Mucosa of rectum (tissue), 2 donors: ENCODE results near the gene SLC25A53.
"Not testable (repeated sequence)": the region's sequence is repeated elsewhere in the genome, so short reads cannot be mapped to it uniquely, and the experiment has no call there.

Source experiments
- H3K27ac ChIP-seq, 2 donors: one replicate each; pipeline ENCODE4 v1.7.0; 2013; ENCODE audit warnings: inconsistent platforms in 2 of 2, low read depth in 2 of 2, low read length in 2 of 2
- H3K27me3 ChIP-seq, 2 donors: one replicate each; pipeline ENCODE4 v1.7.0; 2013; ENCODE audit warnings: low read length in 2 of 2; ENCODE audit not compliant: control insufficient read depth in 2 of 2, insufficient read depth in 2 of 2
- H3K36me3 ChIP-seq, 2 donors: one replicate each; pipeline ENCODE4 v1.7.0; 2013; ENCODE audit warnings: low read length in 2 of 2; ENCODE audit not compliant: control insufficient read depth in 2 of 2, insufficient read depth in 2 of 2
- H3K4me1 ChIP-seq, 2 donors: one replicate each; pipeline ENCODE4 v1.7.0; 2013; ENCODE audit warnings: low read length in 2 of 2, mild to moderate bottlenecking in 1 of 2; ENCODE audit not compliant: control insufficient read depth in 2 of 2, insufficient read depth in 2 of 2
- H3K4me3 ChIP-seq, 2 donors: one replicate each; pipeline ENCODE4 v1.7.0; 2013; ENCODE audit warnings: low read length in 2 of 2
- H3K9ac ChIP-seq, 2 donors: one replicate each; pipeline ENCODE4 v1.7.0; 2013; ENCODE audit warnings: low read length in 2 of 2, low read depth in 1 of 2, mild to moderate bottlenecking in 1 of 2
- H3K9me3 ChIP-seq, 2 donors: one replicate each; pipeline ENCODE4 v1.7.0; 2013; ENCODE audit warnings: low read length in 2 of 2; ENCODE audit not compliant: control insufficient read depth in 2 of 2
- donor health status: healthy.
- donor health status: Normal muscosa, but diverticular disease.

Gene SLC25A53

GRCh38 chrX:104108955-104109354 is 47.9 kb downstream of the SLC25A53 start:
- Histone ChIP-seq H3K27ac (no peak overlapping the region), H3K9me3 (no peaks in the 10 kb centered on the region), H3K27me3 (peaks cover 12 to 14% of the 10 kb centered on the region in 2 donors), H3K36me3 (no peaks in the 10 kb centered on the region), H3K9ac (no peak overlapping the region), H3K4me1 (peaks cover 0 to 2% of the 10 kb centered on the region in 2 donors), H3K4me3 (no peak overlapping the region)

GRCh38 chrX:104105330-104106262 is 51.2 kb downstream of the SLC25A53 start:
- Histone ChIP-seq H3K4me3 (no peak overlapping the region), H3K9me3 (no peaks in the 10 kb centered on the region), H3K27ac (no peak overlapping the region), H3K9ac (no peak overlapping the region), H3K27me3 (peaks cover 3 to 4% of the 10 kb centered on the region in 2 donors), H3K4me1 (no peaks in the 10 kb centered on the region), H3K36me3 (no peaks in the 10 kb centered on the region)

GRCh38 chrX:104104676-104105075 is 52.1 kb downstream of the SLC25A53 start:
- no peak overlapping the region for H3K4me3 ChIP-seq

GRCh38 chrX:104098919-104099318 is 57.9 kb downstream of the SLC25A53 start:
- no peaks in the 10 kb centered on the region for H3K36me3 ChIP-seq
- H3K9me3 ChIP-seq: no peaks in the 10 kb centered on the region
- no peak overlapping the region for H3K27ac ChIP-seq
- no peak overlapping the region for H3K9ac ChIP-seq
- H3K4me3 ChIP-seq: no peak overlapping the region
- no peaks in the 10 kb centered on the region for H3K4me1 ChIP-seq
- peaks cover 2 to 4% of the 10 kb centered on the region in 2 donors for H3K27me3 ChIP-seq

More at GRCh38 chrX:104104676-104105075, 52.1 kb downstream of the SLC25A53 start:
- no peaks in the 10 kb centered on the region for H3K36me3 ChIP-seq
- no peaks in the 10 kb centered on the region for H3K4me1 ChIP-seq
- H3K9ac ChIP-seq: no peak overlapping the region
- H3K27ac ChIP-seq: no peak overlapping the region
- H3K9me3 ChIP-seq: no peaks in the 10 kb centered on the region
- H3K27me3 ChIP-seq: peaks cover under 1 to 4% of the 10 kb centered on the region in 2 donors

- Histone ChIP-seq H3K4me3 (no peak overlapping the region), H3K27ac (no peak overlapping the region), H3K27me3 (peaks cover 2 to 4% of the 10 kb centered on the region in 2 donors), H3K9me3 (no peaks in the 10 kb centered on the region), H3K36me3 (no peaks in the 10 kb centered on the region), H3K9ac (no peak overlapping the region), H3K4me1 (no peaks in the 10 kb centered on the region)
Measured at GRCh38 chrX:104098151-104098808, 58.5 kb downstream of the SLC25A53 start.

GRCh38 chrX:104085919-104086318 is 70.9 kb downstream of the SLC25A53 start:
- Histone ChIP-seq H3K4me3 (no peak overlapping the region), H3K9me3 (no peaks in the 10 kb centered on the region), H3K36me3 (no peaks in the 10 kb centered on the region), H3K4me1 (no peaks in the 10 kb centered on the region), H3K27ac (no peak overlapping the region), H3K9ac (no peak overlapping the region), H3K27me3 (peaks cover 0 to 3% of the 10 kb centered on the region in 2 donors)

- Histone ChIP-seq H3K4me3 (no peak overlapping the region), H3K4me1 (no peaks in the 10 kb centered on the region), H3K27ac (no peak overlapping the region), H3K9me3 (no peaks in the 10 kb centered on the region), H3K27me3 (peaks cover 0 to 3% of the 10 kb centered on the region in 2 donors), H3K36me3 (no peaks in the 10 kb centered on the region), H3K9ac (no peak overlapping the region)
Measured at GRCh38 chrX:104085477-104085876, 71.3 kb downstream of the SLC25A53 start.

- Histone ChIP-seq H3K27me3 (no peaks in the 10 kb centered on the region), H3K9me3 (no peaks in the 10 kb centered on the region), H3K4me3 (no peak overlapping the region), H3K4me1 (no peaks in the 10 kb centered on the region), H3K36me3 (no peaks in the 10 kb centered on the region), H3K9ac (no peak overlapping the region), H3K27ac (no peak overlapping the region)
Measured at GRCh38 chrX:104084534-104085277, 72.1 kb downstream of the SLC25A53 start.

GRCh38 chrX:104084063-104084462 is 72.7 kb downstream of the SLC25A53 start:
- H3K4me3 ChIP-seq: no peak overlapping the region

GRCh38 chrX:104077854-104078253 is 79.0 kb downstream of the SLC25A53 start:
- not testable (repeated sequence) for H3K36me3 ChIP-seq, H3K9me3 ChIP-seq, H3K27me3 ChIP-seq, H3K4me3 ChIP-seq, H3K9ac ChIP-seq, H3K4me1 ChIP-seq, H3K27ac ChIP-seq

More at GRCh38 chrX:104084063-104084462, 72.7 kb downstream of the SLC25A53 start:
- Histone ChIP-seq H3K27me3 (no peaks in the 10 kb centered on the region), H3K27ac (no peak overlapping the region), H3K36me3 (no peaks in the 10 kb centered on the region), H3K4me1 (no peaks in the 10 kb centered on the region), H3K9ac (no peak overlapping the region), H3K9me3 (no peaks in the 10 kb centered on the region)
